ENCODE measurements around the gene GPR17.

- TF ChIP-seq CTCF (IDR thresholded peaks at IDR 0.05; ENCODE audit: insufficient read depth, low read depth, low read length) (no peak), EZH2 (IDR thresholded peaks at IDR 0.05; ENCODE audit: insufficient read depth, low read length) (no peak)
These were observed 15.0 kb upstream of the GPR17 start for GRCh38 chr2:127630864-127631540.

All from astrocyte (in vitro differentiated cells and primary cell).